Measurements from ENCODE around the gene STK4. TPM values are rescaled to one million over a fixed set of nuclear protein-coding genes. Genes with fewer than 3 reads are reported as not detected.
A peak's percentile ranks its signal among the peaks of the same experiment; 100 is the strongest.

Gene STK4
- total RNA-seq, 1 donor from 2014 or later, result 10.0 TPM

DNA sequence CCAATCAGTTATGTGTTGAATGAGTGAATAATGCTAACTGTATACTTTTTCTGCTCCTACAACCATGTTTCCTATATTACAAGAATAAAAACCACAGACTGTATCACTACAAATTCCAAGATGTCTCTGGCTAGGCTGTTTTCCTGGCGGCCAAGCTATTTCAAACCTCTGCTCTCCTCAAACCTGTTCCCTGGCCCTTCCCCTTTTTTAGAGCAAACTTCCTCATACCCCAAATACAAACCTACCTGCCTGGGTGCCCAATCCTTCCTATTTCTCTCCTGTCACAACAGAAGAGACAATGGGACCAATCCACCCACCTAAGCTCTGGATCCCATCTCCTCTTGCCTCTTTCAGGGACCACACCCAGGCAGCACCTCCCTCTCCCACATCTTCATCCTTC is 13.6 kb upstream of the STK4 start:
- DNase-seq (ENCODE audit: low spot score), result no peak
- ATAC-seq, result no peak

- no peak for DNase-seq (ENCODE audit: low spot score)
- no peak for ATAC-seq
Observed at GRCh38 chr20:44954211-44954610, 12.1 kb upstream of the STK4 start.

- DNase-seq (ENCODE audit: low spot score) (no peak), ATAC-seq (no peak)
Observed at GRCh38 chr20:44955270-44955669, 11.0 kb upstream of the STK4 start.

- ATAC-seq, result no peak
- no peak for DNase-seq (ENCODE audit: low spot score)
Observed at GRCh38 chr20:44956410-44956809, 9.9 kb upstream of the STK4 start.

- DNase-seq (ENCODE audit: low spot score), result no peak
- no peak for ATAC-seq
Observed at GRCh38 chr20:44958276-44958675, 8.0 kb upstream of the STK4 start.

- ATAC-seq (no peak), DNase-seq (ENCODE audit: low spot score) (no peak)
Observed at GRCh38 chr20:44959082-44959637, 7.2 kb upstream of the STK4 start.

DNA sequence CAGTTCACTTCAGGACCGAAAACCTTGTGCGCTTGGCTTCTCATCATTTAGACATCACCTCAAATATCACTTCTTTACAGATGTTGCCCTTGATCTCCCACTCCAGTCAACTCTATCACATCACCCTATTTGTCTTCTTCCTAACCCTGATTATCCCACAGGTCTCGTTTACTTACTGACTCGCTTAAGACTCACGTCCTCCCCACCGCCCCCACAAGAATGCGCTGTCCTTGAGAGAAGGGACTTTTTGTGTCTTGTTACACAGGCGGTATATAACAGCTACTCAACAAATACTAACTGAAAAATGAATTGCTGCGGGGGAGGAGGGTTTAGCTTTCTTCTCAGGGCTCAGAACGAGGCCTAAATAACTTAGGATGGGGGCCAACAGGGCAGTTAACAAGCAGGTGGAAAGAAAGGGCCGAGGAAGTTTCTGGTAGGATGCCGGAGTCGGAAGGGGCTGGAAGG is 6.6 kb upstream of the STK4 start:
- ATAC-seq (peak; percentile 4), DNase-seq (ENCODE audit: low spot score) (no peak)

GRCh38 chr20:44960103-44960852 is 6.0 kb upstream of the STK4 start, which contains the start of gene TOMM34:
Gene TOMM34, minus strand, starts transcription at chr20:44960397. Its CDS starts 64 bp downstream, at chr20:44960333.
- peak; percentile 97 for DNase-seq (ENCODE audit: low spot score)
- peak; percentile 99 for ATAC-seq

GRCh38 chr20:44961011-44961869 is 5.1 kb upstream of the STK4 start:
- no peak for ATAC-seq

DNA sequence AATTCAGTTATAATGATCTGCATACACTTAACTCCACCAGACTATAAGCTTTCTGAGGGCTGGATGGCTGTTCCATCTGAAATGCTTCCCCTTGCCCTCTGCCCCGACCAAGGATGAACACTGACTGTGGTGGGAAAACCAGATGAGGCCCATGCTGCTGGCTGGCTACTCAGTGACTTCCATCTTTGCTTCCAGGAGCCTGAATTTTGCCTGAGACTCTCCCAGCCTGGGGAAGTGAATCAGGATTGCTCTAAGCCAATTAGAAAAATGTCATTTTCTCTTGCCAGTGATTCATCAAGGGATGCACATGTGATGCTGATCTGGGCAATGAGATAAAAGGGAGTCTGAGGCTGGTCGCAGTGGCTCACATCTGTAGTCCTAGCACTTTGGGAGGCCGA is 4.4 kb upstream of the STK4 start:
- no peak for ATAC-seq

More at GRCh38 chr20:44961011-44961869, 5.1 kb upstream of the STK4 start:
- DNase-seq (ENCODE audit: low spot score), result no peak

DNA sequence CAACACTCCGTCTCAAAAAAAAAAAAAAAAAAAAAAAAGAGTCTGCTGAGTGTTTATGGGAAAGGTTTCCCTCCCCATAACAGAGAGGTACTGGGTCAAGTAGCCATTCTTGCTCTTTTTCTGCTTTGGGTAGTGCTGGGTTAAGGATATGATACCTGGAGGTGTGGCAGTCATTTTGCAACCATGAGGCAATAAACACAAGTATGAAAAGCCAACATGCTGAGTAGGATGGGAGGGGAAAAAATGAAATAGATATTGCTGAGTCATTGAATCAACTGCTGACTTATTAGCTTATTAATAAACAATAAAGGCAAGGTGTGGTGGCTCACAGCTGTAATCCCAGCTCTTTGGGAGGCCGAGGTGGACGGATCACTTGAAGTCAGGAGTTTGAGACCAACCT is 3.8 kb upstream of the STK4 start:
- ATAC-seq (no peak), DNase-seq (ENCODE audit: low spot score) (no peak)

More for the DNA sequence above, 4.4 kb upstream of the STK4 start:
- DNase-seq (ENCODE audit: low spot score), result no peak

- DNase-seq (ENCODE audit: low spot score), result no peak
- no peak for ATAC-seq
Observed at GRCh38 chr20:44963325-44964215, 2.7 kb upstream of the STK4 start.

- no peak for ATAC-seq
- DNase-seq (ENCODE audit: low spot score), result no peak
Observed at GRCh38 chr20:44965651-44966029, 672 bp upstream of the STK4 start.

DNA sequence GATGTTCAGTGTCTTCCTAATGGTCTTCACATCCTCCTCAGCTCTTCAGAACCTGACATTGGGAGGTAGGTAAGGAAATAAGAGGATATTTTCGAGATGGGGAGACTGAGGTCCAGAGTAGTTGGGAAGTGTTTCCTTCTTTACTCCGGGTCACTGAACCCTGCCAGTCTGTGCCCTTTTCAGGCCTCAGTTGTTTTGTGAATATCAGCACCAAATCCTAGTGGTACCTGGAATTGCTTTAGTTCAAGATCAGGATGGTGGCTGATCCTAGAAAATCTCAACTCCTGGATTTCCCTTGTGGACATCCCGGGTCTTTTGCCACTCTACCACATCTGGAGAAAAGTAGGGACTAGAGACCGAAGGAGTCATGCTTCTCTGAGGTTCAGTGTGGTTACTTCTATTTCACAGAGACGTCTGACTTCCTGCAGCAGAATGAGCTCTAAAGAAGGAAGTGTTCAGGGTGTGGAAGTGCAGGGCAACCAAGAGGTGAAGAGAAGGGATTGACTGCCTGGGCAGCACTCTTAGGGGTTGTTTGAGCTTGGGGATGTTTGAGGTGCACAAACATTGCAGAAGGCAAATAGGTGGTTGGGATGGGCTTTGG is 995 bp downstream of the STK4 start:
- no peak for ATAC-seq
- no peak for DNase-seq (ENCODE audit: low spot score)

- ATAC-seq (no peak), DNase-seq (ENCODE audit: low spot score) (no peak)
Observed at GRCh38 chr20:44969300-44969894, 3.1 kb downstream of the STK4 start.

- no peak for DNase-seq (ENCODE audit: low spot score)
Observed at GRCh38 chr20:44970243-44970757, 4.0 kb downstream of the STK4 start.

DNA sequence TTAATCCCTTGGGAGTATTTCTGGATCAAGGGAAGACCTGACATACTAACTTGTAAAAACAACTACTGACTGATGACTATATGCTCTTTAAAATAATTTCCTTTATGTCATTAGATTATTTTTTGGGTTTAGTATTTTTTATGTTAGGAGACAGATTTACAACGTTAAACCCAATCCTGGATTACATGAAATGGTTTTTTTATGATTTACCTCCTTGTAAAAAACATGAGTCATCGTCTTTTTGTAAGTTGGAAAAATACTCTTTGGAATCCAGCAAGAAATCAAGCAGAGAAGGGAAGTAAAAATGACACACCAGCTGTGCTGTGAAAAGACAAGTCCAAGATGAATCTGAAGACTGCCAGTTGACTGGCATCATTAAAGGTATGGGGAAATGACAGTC is 6.7 kb downstream of the STK4 start:
- no peak for DNase-seq (ENCODE audit: low spot score)
- no peak for ATAC-seq

More at GRCh38 chr20:44970243-44970757, 4.0 kb downstream of the STK4 start:
- ATAC-seq, result no peak

DNA sequence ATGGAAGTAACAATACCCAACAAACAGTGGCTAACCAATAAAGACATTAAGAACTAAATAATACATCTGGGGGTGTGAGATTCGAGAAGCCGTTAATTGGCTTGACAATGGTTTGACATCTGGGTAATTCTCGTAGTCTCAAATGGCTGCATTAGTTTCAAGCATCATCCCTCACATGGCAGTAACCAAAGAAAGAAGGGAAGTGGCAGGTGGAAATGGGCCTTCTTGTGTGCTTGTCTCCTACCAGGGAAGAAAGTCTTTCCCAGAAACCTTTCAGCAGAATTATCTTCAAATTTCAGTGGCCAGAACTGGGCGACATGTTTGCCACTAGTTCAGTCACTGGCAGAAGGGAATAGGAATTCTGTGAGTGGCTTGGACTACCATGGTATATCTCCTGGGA is 10.4 kb downstream of the STK4 start:
- no peak for ATAC-seq
- DNase-seq (ENCODE audit: low spot score), result no peak

GRCh38 chr20:44979090-44979621 is 12.8 kb downstream of the STK4 start:
- no peak for DNase-seq (ENCODE audit: low spot score)
- peak; percentile 40 for ATAC-seq

All from left lobe of liver (tissue), 2 donors.